ENCODE measurements around the gene TMEM163. TPM values are rescaled to one million over a fixed set of nuclear protein-coding genes. Genes with fewer than 3 reads are reported as not detected.

TMEM163 gene
- total and polyA plus RNA-seq, 2 of the 13 experiments (the other 11 are each of a cell fraction or from before 2014, with no cell fraction given) = 0.05 TPM; not detected in 1

- TF ChIP-seq ZNF142 (CRISPR knock-in tag; IDR thresholded peaks at IDR 0.05) = peak; percentile 75
- TF ChIP-seq FOXC1 (CRISPR knock-in tag; IDR thresholded peaks at IDR 0.05; ENCODE audit: borderline replicate concordance) = no peak; the same call in 1 of the 2 replicates
- TF ChIP-seq ZNF17 (CRISPR knock-in tag; IDR thresholded peaks at IDR 0.05) = no peak
- TF ChIP-seq GTF3A (CRISPR knock-in tag; conservative IDR thresholded peaks at IDR 0.05) = 0 out of 2 replicates have a peak, but pooled peaks have one; percentile 50
- peak; percentile 25; the same call in 1 of the 2 replicates for TF ChIP-seq ZNF441 (CRISPR knock-in tag; IDR thresholded peaks at IDR 0.05; ENCODE audit: borderline replicate concordance)
- TF ChIP-seq BRD4 (CRISPR knock-in tag; IDR thresholded peaks at IDR 0.05) = 0 out of 2 replicates have a peak, but pooled peaks have one; percentile 70
- TF ChIP-seq ELK4 (CRISPR knock-in tag; IDR thresholded peaks at IDR 0.05; ENCODE audit: borderline replicate concordance) = no peak
- 0 out of 2 replicates have a peak, but pooled peaks have one; percentile 73 for TF ChIP-seq ZNF256 (CRISPR knock-in tag; conservative IDR thresholded peaks at IDR 0.05)
- no peak for TF ChIP-seq GTF2F1 (IDR thresholded peaks at IDR 0.05; ENCODE audit: low read length)
- peak; percentile 98 for TF ChIP-seq ZNF503 (CRISPR knock-in tag; IDR thresholded peaks at IDR 0.05)
These were observed 306.8 kb downstream of the TMEM163 start (continued) for GRCh38 chr2:134411828-134412638.

All from HepG2 (cell line).